Spleen (tissue), 11 donors: Measurements from ENCODE around the gene TACC2. TPM values are rescaled to one million over a fixed set of nuclear protein-coding genes. Genes with fewer than 3 reads are reported as not detected.

Source experiments
- DNase-seq: peaks from one replicate; pipeline ENCODE4 v3.0.0-alpha.2; 2020
- H3K27ac ChIP-seq, 8 donors: fragments of 200-600 bp; sonication (generic) in 7 of 8; 1 replicate in 4 of 8; 2 replicates in 4 of 8; pipeline versions ENCODE4 v1.5.0 to v1.8.0; 2016 to 2021; ENCODE audit warnings: inconsistent platforms in 4 of 8, mild to moderate bottlenecking in 4 of 8, moderate library complexity in 1 of 8
- H3K27me3 ChIP-seq, 7 donors: fragments of 200-600 bp; sonication (generic) in 6 of 7; replicated peaks in 1 of 7; 1 replicate in 4 of 7; 2 replicates in 3 of 7; pipeline versions ENCODE4 v1.5.0 to v1.8.0; 2016 to 2021; ENCODE audit warnings: inconsistent platforms in 3 of 7, mild to moderate bottlenecking in 1 of 7
- H3K36me3 ChIP-seq, 6 donors: fragments of 200-600 bp; sonication (generic) in 5 of 6; 1 replicate in 4 of 6; 2 replicates in 2 of 6; pipeline versions ENCODE4 v1.5.0 to v1.8.0; 2016 to 2021; ENCODE audit warnings: inconsistent platforms in 2 of 6
- H3K4me1 ChIP-seq, 6 donors: fragments of 200-600 bp; sonication (generic) in 5 of 6; 1 replicate in 3 of 6; 2 replicates in 3 of 6; pipeline versions ENCODE4 v1.5.0 to v1.8.0; 2016 to 2021; ENCODE audit warnings: inconsistent platforms in 3 of 6
- H3K4me3 ChIP-seq, 8 donors: fragments of 200-600 bp; sonication (generic) in 7 of 8; 1 replicate in 4 of 8; 2 replicates in 4 of 8; pipeline versions ENCODE4 v1.5.0 to v1.8.0; 2016 to 2021; ENCODE audit warnings: inconsistent platforms in 4 of 8, mild to moderate bottlenecking in 4 of 8, moderate library complexity in 2 of 8
- H3K9me3 ChIP-seq, 8 donors: fragments of 200-600 bp; sonication (generic) in 7 of 8; 1 replicate in 4 of 8; 2 replicates in 4 of 8; pipeline versions ENCODE4 v1.5.0 to v1.8.0; 2016 to 2021; ENCODE audit warnings: inconsistent platforms in 4 of 8
- CTCF ChIP-seq, 11 experiments: fragments of 200-600 bp in 7 of 11; fragments of 450-650 bp in 4 of 11; sonication (generic) in 4 of 11; IDR thresholded peaks in 8 of 11; conservative IDR thresholded peaks in 3 of 11; 1 replicate in 7 of 11; 2 replicates in 4 of 11; pipeline versions ENCODE4 v1.4.0 to v1.8.0; 2016 to 2021; ENCODE audit warnings: antibody characterized with exemption in 11 of 11, inconsistent platforms in 4 of 11, mild to moderate bottlenecking in 1 of 11
- POLR2A ChIP-seq, 3 donors: fragments of 450-650 bp; IDR thresholded peaks; one replicate each; pipeline ENCODE4 v1.5.1; 2017; ENCODE audit warnings: antibody characterized with exemption in 3 of 3, mild to moderate bottlenecking in 1 of 3
- POLR2AphosphoS5 ChIP-seq, 3 donors: sonication (generic); formaldehyde crosslinking; IDR thresholded peaks; one replicate each; pipeline ENCODE4 v1.5.1; 2017; ENCODE audit warnings: antibody characterized with exemption in 3 of 3
- WGBS, 5 donors: extraction: QIAGEN DNeasy Blood & Tissue Kit in 3 of 5; methylation state at CpG; one replicate each; pipeline versions ENCODE4 v1.1.5 to v1.1.7; 2013 to 2018; 5-methylcytosine and 5-hydroxymethylcytosine counted together
- intact Hi-C: fragments of 100-400 bp; cut with DNase I; formaldehyde crosslinking; loops from one replicate; pipeline ENCODE4 v1.15.0; 2023; ENCODE audit warnings: low total_unique reads
- polyA plus RNA-seq, 3 donors: library from polyadenylated mRNA; stranded (reverse); fragments of 200-250 nt; gene quantifications; one replicate each; pipeline ENCODE4 v1.2.1, GENCODE V29; 2013
- total RNA-seq, 7 donors: library from RNA; depleted of rRNA in 3 of 7; stranded (reverse); fragments of >200 nt in 3 of 7; fragmentation: NEBNext Ultra II Directional in 4 of 7; extraction: Animal tissue kit (Norgen Biotek cat#: 25700) in 4 of 7; gene quantifications; one replicate each; pipeline versions ENCODE4 v1.1.0 to v1.2.1, GENCODE V29; 2016 to 2021
- donor health status: healthy with polysubstance abuse.
- donor health status: DM: no; HTN: no; CAD: no; lungs with moderate emphysema.
- donor health status: DM: no; HTN: no; CAD: no.
- donor health status: Bipolar disorder and iron deficiency.
- donor health status: healthy.
- donor health status: DM: no; HTN: no; CAD: no.
- donor health status: DM: yes; HTN: yes; CAD: no.

Gene TACC2
- total and polyA plus RNA-seq, 10 donors = 2.4 to 13.9 (median 4.5) TPM

- TF ChIP-seq CTCF (IDR thresholded peaks at IDR 0.05 in 8 of 11, conservative IDR thresholded peaks at IDR 0.05 in 3 of 11) = no peak
- TF ChIP-seq POLR2AphosphoS5 (IDR thresholded peaks at IDR 0.05) = no peak
- no peak for TF ChIP-seq POLR2A (IDR thresholded peaks at IDR 0.05)
These were observed 179.1 kb downstream of the TACC2 start for GRCh38 chr10:122168101-122168500.

GRCh38 chr10:122168598-122169394, 179.8 kb downstream of the TACC2 start:
- Histone ChIP-seq H3K4me1 (peaks cover 3 to 8% (median 5%) of the 10 kb centered on the region in 6 donors), H3K9me3 (no peaks in the 10 kb centered on the region), H3K36me3 (no peaks in the 10 kb centered on the region), H3K27ac (no peak overlapping the region), H3K27me3 (peaks cover 0 to 58% (median 8%) of the 10 kb centered on the region in 7 donors), H3K4me3 (no peak overlapping the region)
- 74 to 92% (median 77%) methylated on average over 3 of the region's 3 CpGs for WGBS, 5 donors
- DNase-seq = no peak
- intact Hi-C loops = no loop called here
- TF ChIP-seq POLR2AphosphoS5 (IDR thresholded peaks at IDR 0.05) (no peak), POLR2A (IDR thresholded peaks at IDR 0.05) (no peak), CTCF (IDR thresholded peaks at IDR 0.05 in 8 of 11, conservative IDR thresholded peaks at IDR 0.05 in 3 of 11) (no peak)

More at GRCh38 chr10:122168101-122168500, 179.1 kb downstream of the TACC2 start:
- Histone ChIP-seq H3K36me3 (no peaks in the 10 kb centered on the region), H3K27ac (no peak overlapping the region), H3K9me3 (no peaks in the 10 kb centered on the region), H3K4me1 (peaks cover 5 to 15% (median 9%) of the 10 kb centered on the region in 6 donors), H3K4me3 (no peak overlapping the region), H3K27me3 (peaks cover 0 to 58% (median 15%) of the 10 kb centered on the region in 7 donors)
- no peak for DNase-seq
- 82 to 91% (median 87%) methylated on average over 5 of the region's 5 CpGs for WGBS, 5 donors
- intact Hi-C loops = no loop called here

- no peak overlapping the region for H3K4me3 ChIP-seq
- DNase-seq = peak; percentile 49
- intact Hi-C loops = no loop called here
- H3K27me3 ChIP-seq = peaks cover 0 to 40% (median 0%) of the 10 kb centered on the region in 7 donors
- no peaks in the 10 kb centered on the region for H3K4me1 ChIP-seq
- WGBS, 5 donors = 69 to 89% (median 78%) methylated on average over 7 of the region's 7 CpGs
- no peaks in the 10 kb centered on the region for H3K9me3 ChIP-seq
- H3K27ac ChIP-seq = no peak overlapping the region
- TF ChIP-seq POLR2A (IDR thresholded peaks at IDR 0.05) (no peak), CTCF (IDR thresholded peaks at IDR 0.05 in 8 of 11, conservative IDR thresholded peaks at IDR 0.05 in 3 of 11) (no peak), POLR2AphosphoS5 (IDR thresholded peaks at IDR 0.05) (no peak)
- H3K36me3 ChIP-seq = no peaks in the 10 kb centered on the region
These were observed 181.8 kb downstream of the TACC2 start for GRCh38 chr10:122170802-122171201.

- intact Hi-C loops = no loop called here
- TF ChIP-seq CTCF (IDR thresholded peaks at IDR 0.05 in 8 of 11, conservative IDR thresholded peaks at IDR 0.05 in 3 of 11) = no peak
- no peak for TF ChIP-seq POLR2AphosphoS5 (IDR thresholded peaks at IDR 0.05)
- TF ChIP-seq POLR2A (IDR thresholded peaks at IDR 0.05) = no peak
These were observed 182.5 kb downstream of the TACC2 start for GRCh38 chr10:122171302-122172075.

More at GRCh38 chr10:122171302-122172075, 182.5 kb downstream of the TACC2 start:
- Histone ChIP-seq H3K4me1 (no peaks in the 10 kb centered on the region), H3K4me3 (no peak overlapping the region), H3K27ac (no peak overlapping the region), H3K27me3 (peaks cover 0 to 34% (median 0%) of the 10 kb centered on the region in 7 donors), H3K9me3 (no peaks in the 10 kb centered on the region), H3K36me3 (no peaks in the 10 kb centered on the region)
- peak; percentile 45 for DNase-seq
- 73 to 80% (median 77%) methylated on average over 7 of the region's 7 CpGs for WGBS, 5 donors
